GM23338 (cell line): ENCODE results near the gene SH3RF3. TPM values are rescaled to one million over a fixed set of nuclear protein-coding genes. Genes with fewer than 3 reads are reported as not detected.

Source experiments
- ATAC-seq: fragments of 200-7000 bp; cut with Tn5 transposase; 3 replicates; pipeline ENCODE4 v1.9.1; 2020
- DNase-seq: peaks from one replicate; pipeline ENCODE4 v3.0.0-alpha.2; 2015; ENCODE audit warnings: low spot score
- H2AFZ ChIP-seq: fragments of 200-600 bp; sonication (generic); 2 replicates; pipeline ENCODE4 v1.8.0; 2016; ENCODE audit warnings: antibody characterized with exemption, mild to moderate bottlenecking, moderate library complexity
- H3F3A ChIP-seq: fragments of 200-600 bp; sonication (generic); replicated peaks from 2 replicates; pipeline ENCODE4 v1.8.0; 2017; ENCODE audit warnings: antibody characterized with exemption, mixed run types, low read depth
- H3K27ac ChIP-seq: fragments of 200-600 bp; sonication (generic); 2 replicates; pipeline ENCODE4 v1.6.1; 2016; ENCODE audit warnings: low read depth
- H3K27me3 ChIP-seq: fragments of 200-600 bp; sonication (generic); 2 replicates; pipeline ENCODE4 v1.8.0; 2016; ENCODE audit warnings: mild to moderate bottlenecking, mixed run types, moderate library complexity; ENCODE audit not compliant: insufficient read depth
- H3K36me3 ChIP-seq: fragments of 200-600 bp; sonication (generic); 2 replicates; pipeline ENCODE4 v1.8.0; 2016; ENCODE audit warnings: mild to moderate bottlenecking; ENCODE audit not compliant: insufficient read depth
- H3K4me1 ChIP-seq: fragments of 200-600 bp; sonication (generic); 2 replicates; pipeline ENCODE4 v1.8.0; 2016; ENCODE audit warnings: mild to moderate bottlenecking, moderate library complexity; ENCODE audit not compliant: insufficient read depth
- H3K4me2 ChIP-seq: fragments of 200-600 bp; sonication (generic); 2 replicates; pipeline ENCODE4 v1.7.1; 2017; ENCODE audit warnings: mixed run types
- H3K4me3 ChIP-seq: fragments of 200-600 bp; sonication (generic); 2 replicates; pipeline ENCODE4 v1.6.1; 2016; ENCODE audit warnings: mixed run types
- H3K79me2 ChIP-seq: fragments of 200-600 bp; sonication (generic); replicated peaks from 2 replicates; pipeline ENCODE4 v1.8.0; 2017; ENCODE audit warnings: mild to moderate bottlenecking; ENCODE audit not compliant: insufficient read depth
- H3K9me2 ChIP-seq: fragments of 200-600 bp; sonication (generic); 2 replicates; pipeline ENCODE4 v1.8.0; 2017; ENCODE audit not compliant: insufficient read depth
- H4K20me1 ChIP-seq: fragments of 200-600 bp; sonication (generic); replicated peaks from 2 replicates; pipeline ENCODE4 v1.8.0; 2017; ENCODE audit warnings: mild to moderate bottlenecking; ENCODE audit not compliant: insufficient read depth
- H3K27ac Mint-ChIP-seq: 2 replicates; pipeline ENCODE4 v1.8.0; 2020; ENCODE audit warnings: inconsistent platforms, mild to moderate bottlenecking, moderate library complexity, mixed read lengths
- H3K27me3 Mint-ChIP-seq: 3 replicates; pipeline ENCODE4 v1.8.0; 2022; ENCODE audit warnings: low read depth, mild to moderate bottlenecking, moderate library complexity, mixed read lengths, inconsistent platforms; ENCODE audit not compliant: insufficient read depth, poor library complexity
- H3K36me3 Mint-ChIP-seq: 3 replicates; pipeline ENCODE4 v1.8.0; 2021; ENCODE audit warnings: low read depth, mild to moderate bottlenecking, inconsistent platforms, moderate library complexity, mixed read lengths
- H3K4me1 Mint-ChIP-seq: 3 replicates; pipeline ENCODE4 v1.8.0; 2020; ENCODE audit warnings: mild to moderate bottlenecking, inconsistent platforms, mixed read lengths
- H3K4me3 Mint-ChIP-seq: 3 replicates; pipeline ENCODE4 v1.8.0; 2021; ENCODE audit warnings: moderate library complexity, mild to moderate bottlenecking, inconsistent platforms, mixed read lengths
- H3K9me3 Mint-ChIP-seq: 3 replicates; pipeline ENCODE4 v1.8.0; 2020; ENCODE audit warnings: moderate library complexity, mild to moderate bottlenecking, inconsistent platforms, mixed read lengths
- CREB1 ChIP-seq: fragments of 250-450 bp; sonication (Bioruptor Pico); IDR thresholded peaks from 2 replicates; pipeline ENCODE4 v1.5.0; 2020; ENCODE audit warnings: low read depth, mild to moderate bottlenecking, moderate library complexity
- CTCF ChIP-seq, 2 experiments: fragments of 200-600 bp in 1 of 2; sonication (generic) in 1 of 2; conservative IDR thresholded peaks; 2 replicates each; pipeline versions ENCODE4 v1.5.1 to v1.6.1; 2016 to 2017; ENCODE audit warnings: antibody characterized with exemption in 2 of 2, low read depth in 2 of 2, mild to moderate bottlenecking in 2 of 2, moderate library complexity in 1 of 2
- EZH2 ChIP-seq: fragments of 200-600 bp; sonication (generic); IDR thresholded peaks from one replicate; pipeline ENCODE4 v1.8.0; 2017; ENCODE audit warnings: antibody characterized with exemption, mild to moderate bottlenecking, low read depth; ENCODE audit not compliant: unreplicated experiment
- EZH2phosphoT487 ChIP-seq: fragments of 200-600 bp; sonication (generic); IDR thresholded peaks from one replicate; pipeline ENCODE4 v1.8.1; 2018; ENCODE audit warnings: antibody characterized with exemption; ENCODE audit not compliant: unreplicated experiment
- JUNB ChIP-seq: IDR thresholded peaks from one replicate; pipeline ENCODE4 v1.6.1; 2016; ENCODE audit warnings: antibody characterized with exemption; ENCODE audit not compliant: unreplicated experiment
- NANOG ChIP-seq: IDR thresholded peaks from 2 replicates; pipeline ENCODE4 v1.6.1; 2016; ENCODE audit warnings: antibody characterized with exemption, borderline replicate concordance
- POLR2AphosphoS5 ChIP-seq: IDR thresholded peaks from 2 replicates; pipeline ENCODE4 v1.6.1; 2016; ENCODE audit warnings: antibody characterized with exemption, low read depth
- REST ChIP-seq: IDR thresholded peaks from one replicate; pipeline ENCODE4 v1.6.1; 2018; ENCODE audit warnings: antibody characterized with exemption; ENCODE audit not compliant: unreplicated experiment
- STAT1 ChIP-seq: IDR thresholded peaks from one replicate; pipeline ENCODE4 v1.6.1; 2016; ENCODE audit warnings: antibody characterized with exemption; ENCODE audit not compliant: unreplicated experiment
- ZNF114 ChIP-seq: fragments of 250-450 bp; sonication (Bioruptor Pico); IDR thresholded peaks from 2 replicates; pipeline ENCODE4 v1.5.0; 2020; ENCODE audit warnings: mild to moderate bottlenecking, moderate library complexity
- ZNF331 ChIP-seq: fragments of 250-450 bp; sonication (Bioruptor Pico); IDR thresholded peaks from 2 replicates; pipeline ENCODE4 v1.5.0; 2020; ENCODE audit warnings: low read depth, mild to moderate bottlenecking, moderate library complexity
- ZNF462 ChIP-seq: fragments of 250-450 bp; sonication (Bioruptor Pico); IDR thresholded peaks from 2 replicates; pipeline ENCODE4 v1.5.0; 2020; ENCODE audit warnings: mild to moderate bottlenecking, moderate library complexity
- polyA plus RNA-seq: library from polyadenylated mRNA; unstranded; fragments of >200 nt; fragmentation: Nextera tagmentation; extraction: Ambion mirVana; gene quantifications from 2 replicates; pipeline ENCODE4 v1.2.1, GENCODE V29; 2016
- total RNA-seq: library from RNA; depleted of rRNA; stranded (reverse); fragments of >200 nt; shearing (Covaris generic); gene quantifications from 2 replicates; pipeline ENCODE4 v1.2.3, GENCODE V29; 2014

Gene SH3RF3
- total and polyA plus RNA-seq, 2 experiments from 2014 or later, result 0.11 to 0.63 TPM

- 0 out of 2 replicates have a peak overlapping the region, but pooled peaks have one; percentile 18 for H2AFZ ChIP-seq
- Mint-ChIP-seq H3K4me3 (no peak overlapping the region), H3K4me1 (peaks cover 11% of the 10 kb centered on the region), H3K36me3 (no peaks in the 10 kb centered on the region), H3K9me3 (no peaks in the 10 kb centered on the region), H3K27me3 (peaks cover 10% of the 10 kb centered on the region), H3K27ac (no peak overlapping the region)
- no peaks in the 10 kb centered on the region for H4K20me1 ChIP-seq
- H3K4me1 ChIP-seq, result 0 out of 2 replicates have a peak, but pooled peaks cover 5% of the 10 kb centered on the region
- H3K4me2 ChIP-seq, result no peak overlapping the region
- TF ChIP-seq EZH2phosphoT487 (no peak), POLR2AphosphoS5 (no peak), NANOG (no peak), CTCF (conservative IDR thresholded peaks at IDR 0.05; ENCODE audit: low read depth in 2 of 2) (no peak), JUNB (no peak), ZNF114 (CRISPR knock-in tag) (no peak), EZH2 (no peak), ZNF462 (CRISPR knock-in tag) (no peak), ZNF331 (CRISPR knock-in tag) (no peak), CREB1 (CRISPR knock-in tag) (no peak), STAT1 (no peak), REST (no peak)
- no peak for ATAC-seq
- H3F3A ChIP-seq, result no peaks in the 10 kb centered on the region
- no peak for DNase-seq
- no peaks in the 10 kb centered on the region for H3K27me3 ChIP-seq
- H3K36me3 ChIP-seq, result no peaks in the 10 kb centered on the region
- H3K27ac ChIP-seq, result no peak overlapping the region
- no peaks in the 10 kb centered on the region for H3K79me2 ChIP-seq
- no peak overlapping the region for H3K4me3 ChIP-seq
- H3K9me2 ChIP-seq, result peaks cover 6% of the 10 kb centered on the region; the same call in 1 of the 2 replicates
Measured at GRCh38 chr2:109472331-109472959, 343.4 kb downstream of the SH3RF3 start.
